22Rv1 (cell line): ENCODE measurements around the gene FSIP1.

Source experiments
- CTCF ChIP-seq: fragments of 450-650 bp; IDR thresholded peaks from 2 replicates; pipeline ENCODE4 v1.5.1; 2017; ENCODE audit warnings: mild to moderate bottlenecking
- ZFX ChIP-seq: fragments of 450-650 bp; IDR thresholded peaks from 2 replicates; pipeline ENCODE4 v1.6.1; 2017; ENCODE audit warnings: antibody characterized with exemption, borderline replicate concordance

- TF ChIP-seq CTCF (no peak), ZFX (no peak)
Measured at GRCh38 chr15:39788800-39789565, 6.3 kb upstream of the FSIP1 start.
